IPS-20b (cell line): Measurements from ENCODE around the gene NSMCE4A.
A peak's percentile ranks its signal among the peaks of the same experiment; 100 is the strongest.
"Not testable (repeated sequence)": the region's sequence is repeated elsewhere in the genome, so short reads cannot be mapped to it uniquely, and the experiment has no call there.

ENCODE experiments used
- H3K27ac ChIP-seq: one replicate; pipeline ENCODE4 v1.5.1; 2013; ENCODE audit warnings: low read length
- H3K27me3 ChIP-seq: 2 replicates; pipeline ENCODE4 v1.6.1; 2013; ENCODE audit warnings: mild to moderate bottlenecking, low read length, inconsistent platforms; ENCODE audit not compliant: insufficient read depth
- H3K36me3 ChIP-seq: 2 replicates; pipeline ENCODE4 v1.6.1; 2013; ENCODE audit warnings: low read depth, mild to moderate bottlenecking, inconsistent platforms, low read length, moderate library complexity; ENCODE audit not compliant: insufficient read depth
- H3K4me1 ChIP-seq: 2 replicates; pipeline ENCODE4 v1.6.1; 2013; ENCODE audit warnings: mild to moderate bottlenecking, control low read depth, inconsistent platforms, low read length, moderate library complexity; ENCODE audit not compliant: insufficient read depth
- H3K4me3 ChIP-seq: 2 replicates; pipeline ENCODE4 v1.5.1; 2013; ENCODE audit warnings: mild to moderate bottlenecking, low read length, inconsistent platforms
- H3K9ac ChIP-seq: 2 replicates; pipeline ENCODE4 v1.6.1; 2013; ENCODE audit warnings: low read depth, mild to moderate bottlenecking, inconsistent platforms, low read length, moderate library complexity
- H3K9me3 ChIP-seq: 2 replicates; pipeline ENCODE4 v1.6.1; 2013; ENCODE audit warnings: mild to moderate bottlenecking, low read depth, low read length, inconsistent platforms; ENCODE audit not compliant: insufficient read depth

Gene NSMCE4A

DNA sequence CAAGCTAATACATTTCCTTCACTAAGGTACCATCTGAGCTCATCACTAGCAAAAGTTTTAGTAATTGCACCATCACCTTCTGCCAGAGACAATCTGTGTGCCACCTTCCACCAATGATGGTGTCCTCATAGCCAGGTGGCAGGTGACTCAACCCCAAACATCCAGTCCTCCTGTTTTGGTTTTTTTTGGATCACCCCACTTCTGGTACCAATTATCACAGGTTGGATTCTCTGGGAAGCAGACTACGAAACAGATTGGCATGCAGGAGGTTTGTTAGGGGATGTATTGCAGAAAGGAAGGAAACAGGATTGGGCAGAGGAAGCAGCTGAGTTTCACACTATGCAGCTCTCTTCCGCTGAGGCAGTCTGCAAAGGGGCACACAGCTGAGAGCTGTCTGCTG is 9.4 kb upstream of the NSMCE4A start:
- H3K9me3 ChIP-seq: peaks cover 12% of the 10 kb centered on the region
- H3K36me3 ChIP-seq: no peaks in the 10 kb centered on the region
- no peak overlapping the region for H3K9ac ChIP-seq
- no peak overlapping the region for H3K4me3 ChIP-seq
- no peak overlapping the region for H3K27ac ChIP-seq
- H3K27me3 ChIP-seq: no peaks in the 10 kb centered on the region
- no peaks in the 10 kb centered on the region for H3K4me1 ChIP-seq

DNA sequence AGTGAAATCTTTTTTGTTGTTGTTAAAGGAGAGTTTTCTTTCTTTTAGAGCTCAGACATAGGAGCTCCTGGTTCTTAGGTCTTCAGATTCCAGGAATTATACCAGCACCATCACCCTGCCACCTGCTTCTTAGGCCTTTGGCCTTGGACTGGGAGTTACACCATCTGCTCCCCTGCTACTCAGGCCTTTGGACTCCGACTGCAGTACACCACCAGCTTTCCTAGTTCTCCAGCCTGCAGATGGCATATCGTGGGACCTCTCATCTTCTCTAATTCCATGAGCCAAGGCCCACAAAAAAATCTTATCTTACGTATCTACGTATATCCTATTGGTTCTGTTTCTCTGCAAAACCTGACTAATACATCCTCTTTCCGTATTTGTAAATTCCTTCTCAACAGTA is 8.8 kb upstream of the NSMCE4A start:
- H3K4me1 ChIP-seq: no peaks in the 10 kb centered on the region
- no peak overlapping the region for H3K27ac ChIP-seq
- H3K9ac ChIP-seq: no peak overlapping the region
- no peaks in the 10 kb centered on the region for H3K36me3 ChIP-seq
- no peaks in the 10 kb centered on the region for H3K27me3 ChIP-seq
- no peak overlapping the region for H3K4me3 ChIP-seq
- peaks cover 12% of the 10 kb centered on the region for H3K9me3 ChIP-seq

DNA sequence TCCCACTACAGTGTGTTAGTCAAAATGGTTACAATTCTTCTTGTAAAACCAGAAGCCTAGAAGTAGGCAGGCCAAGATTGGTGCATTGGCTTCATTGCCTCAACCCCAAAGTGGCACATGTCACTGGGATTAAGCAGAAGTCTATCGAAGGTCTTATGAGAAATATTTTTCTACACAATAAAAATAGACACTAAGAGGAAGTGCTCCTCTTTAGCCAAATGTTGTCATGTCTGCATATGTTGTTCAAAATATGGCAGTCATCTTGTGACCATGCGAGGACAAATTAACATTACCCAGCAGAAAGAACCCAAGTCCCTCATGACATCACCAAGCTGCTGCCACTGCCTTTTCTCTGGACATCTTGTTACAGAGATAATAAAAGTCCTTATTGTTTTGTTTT is 6.3 kb upstream of the NSMCE4A start:
- H3K27ac ChIP-seq: no peak overlapping the region
- H3K4me3 ChIP-seq: no peak overlapping the region
- no peaks in the 10 kb centered on the region for H3K4me1 ChIP-seq
- no peaks in the 10 kb centered on the region for H3K36me3 ChIP-seq
- H3K9me3 ChIP-seq: peaks cover 21% of the 10 kb centered on the region
- no peaks in the 10 kb centered on the region for H3K27me3 ChIP-seq
- no peak overlapping the region for H3K9ac ChIP-seq

DNA sequence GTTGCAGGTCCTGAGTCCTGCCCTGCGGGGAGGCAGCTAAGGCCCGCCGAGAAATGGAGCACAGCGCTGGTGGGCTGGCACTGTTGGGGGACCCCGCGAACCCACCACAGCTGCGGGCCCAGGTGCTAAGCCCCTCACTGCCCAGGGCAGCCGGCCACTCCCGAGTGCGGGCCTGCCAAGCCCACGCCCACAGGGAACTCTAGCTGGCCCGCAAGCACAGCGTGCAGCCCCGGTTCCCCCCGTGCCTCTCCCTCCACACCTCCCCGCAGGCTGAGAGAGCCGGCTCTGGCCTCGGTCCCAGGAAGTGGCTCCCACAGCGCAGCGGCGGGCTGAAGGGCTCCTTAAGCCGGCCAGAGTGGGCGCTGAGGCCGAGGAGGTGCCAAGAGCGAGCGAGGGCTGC is 3.5 kb upstream of the NSMCE4A start:
- Histone ChIP-seq H3K4me1 (peaks cover 4% of the 10 kb centered on the region; the same call in 1 of the 2 replicates), H3K36me3 (no peaks in the 10 kb centered on the region), H3K9ac (no peak overlapping the region), H3K9me3 (peaks cover 20% of the 10 kb centered on the region), H3K27ac (no peak overlapping the region), H3K27me3 (no peaks in the 10 kb centered on the region), H3K4me3 (no peak overlapping the region)

DNA sequence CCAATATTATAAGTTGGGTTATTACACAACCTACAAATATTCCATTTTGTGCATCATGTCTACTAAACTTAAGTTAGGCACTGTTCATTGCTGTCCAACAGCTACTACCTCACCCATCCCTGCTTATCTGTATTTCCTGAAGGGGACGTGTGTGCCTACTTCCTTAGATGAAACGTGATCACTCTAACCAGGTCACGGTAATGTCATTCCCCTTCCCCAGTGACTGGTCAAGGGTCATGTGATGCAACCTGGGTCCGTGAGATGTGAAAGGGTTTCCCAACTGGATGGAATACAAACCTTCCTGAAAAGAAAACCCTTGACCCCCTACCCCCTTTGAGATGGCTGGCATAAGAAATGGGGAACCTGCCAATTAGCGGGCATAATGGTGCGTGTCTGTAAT is 1.6 kb upstream of the NSMCE4A start:
- Histone ChIP-seq H3K4me3 (no peak overlapping the region), H3K9me3 (peaks cover 20% of the 10 kb centered on the region)

DNA sequence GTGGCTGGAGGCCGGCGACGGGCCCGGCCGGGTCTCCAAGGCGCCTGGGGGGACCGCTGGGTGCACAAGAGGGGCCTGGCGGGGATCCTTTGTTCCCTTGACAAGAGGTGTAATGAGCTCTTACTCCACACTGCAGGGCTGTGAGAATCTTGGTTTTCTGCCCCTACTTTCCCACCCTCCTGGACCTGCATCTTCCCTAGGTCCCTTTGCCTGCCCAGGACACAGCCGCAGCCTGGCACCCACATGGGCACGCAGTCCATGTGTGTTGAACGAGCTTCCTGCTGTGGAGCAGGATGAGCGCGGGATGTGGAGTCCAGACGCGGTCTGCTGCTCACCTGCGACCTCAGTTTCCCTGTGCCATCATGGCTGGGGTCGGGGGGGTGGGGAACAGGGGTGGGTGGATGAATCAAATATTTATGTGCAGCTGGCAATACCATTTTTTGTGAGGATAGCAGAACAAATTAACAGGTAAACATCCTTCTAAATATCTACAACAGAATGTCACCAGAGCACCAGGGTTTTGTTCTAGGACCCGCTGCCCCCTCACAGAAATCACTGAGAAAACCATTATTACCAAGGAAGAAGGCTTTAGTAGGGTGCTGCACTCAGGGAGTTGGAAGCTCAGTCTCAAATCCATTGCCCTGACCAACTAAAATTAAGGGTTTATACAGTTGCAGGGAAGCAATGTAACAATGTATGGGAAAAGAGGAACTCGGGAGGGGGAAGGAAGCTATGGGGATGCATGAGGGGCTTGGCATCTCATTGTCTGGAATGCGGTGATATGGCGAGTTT is 474 bp upstream of the NSMCE4A start:
- H3K4me3 ChIP-seq: peak overlapping the region; percentile 95

More for the DNA sequence above, 1.6 kb upstream of the NSMCE4A start:
- Histone ChIP-seq H3K9ac (no peak overlapping the region), H3K36me3 (peaks cover 10% of the 10 kb centered on the region), H3K4me1 (peaks cover 6% of the 10 kb centered on the region; the same call in 1 of the 2 replicates), H3K27me3 (no peaks in the 10 kb centered on the region), H3K27ac (no peak overlapping the region)

DNA sequence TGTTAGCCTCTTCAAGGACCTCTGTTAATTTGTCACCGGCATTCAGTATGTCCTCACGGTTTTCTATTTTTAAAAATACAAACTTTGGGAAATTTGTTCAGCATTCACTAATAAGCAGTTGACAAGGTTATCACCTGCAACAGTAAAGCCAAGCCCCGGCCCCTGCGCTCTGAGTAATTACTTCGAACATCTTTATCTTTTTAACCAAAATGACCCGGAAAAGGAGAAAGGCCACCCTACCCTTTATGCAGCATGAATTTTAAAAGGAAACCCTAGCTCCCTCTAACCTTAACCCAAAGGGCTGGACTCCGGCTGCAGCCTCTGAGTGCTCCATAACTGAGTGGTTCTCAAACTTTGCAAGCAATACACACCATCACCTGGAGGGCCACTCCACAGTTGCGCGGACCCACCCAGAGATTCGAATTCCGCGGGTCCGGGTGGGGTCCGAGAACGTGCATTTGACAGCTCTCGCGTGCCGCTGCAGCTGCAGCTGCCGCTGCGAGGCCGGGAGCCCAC is 940 bp downstream of the NSMCE4A start:
- H3K9me3 ChIP-seq: peaks cover 20% of the 10 kb centered on the region
- no peaks in the 10 kb centered on the region for H3K27me3 ChIP-seq
- H3K4me3 ChIP-seq: peak overlapping the region; percentile 95
- H3K36me3 ChIP-seq: peaks cover 33% of the 10 kb centered on the region
- peak overlapping the region; percentile 95; the same call in 1 of the 2 replicates for H3K9ac ChIP-seq
- H3K27ac ChIP-seq: peak overlapping the region; percentile 56
- peaks cover 6% of the 10 kb centered on the region; the same call in 1 of the 2 replicates for H3K4me1 ChIP-seq

More for the DNA sequence above, 474 bp upstream of the NSMCE4A start:
- Histone ChIP-seq H3K27me3 (no peaks in the 10 kb centered on the region), H3K27ac (no peak overlapping the region), H3K4me1 (peaks cover 6% of the 10 kb centered on the region; the same call in 1 of the 2 replicates), H3K9me3 (peaks cover 20% of the 10 kb centered on the region), H3K36me3 (peaks cover 18% of the 10 kb centered on the region), H3K9ac (peak overlapping the region; percentile 95; the same call in 1 of the 2 replicates)

DNA sequence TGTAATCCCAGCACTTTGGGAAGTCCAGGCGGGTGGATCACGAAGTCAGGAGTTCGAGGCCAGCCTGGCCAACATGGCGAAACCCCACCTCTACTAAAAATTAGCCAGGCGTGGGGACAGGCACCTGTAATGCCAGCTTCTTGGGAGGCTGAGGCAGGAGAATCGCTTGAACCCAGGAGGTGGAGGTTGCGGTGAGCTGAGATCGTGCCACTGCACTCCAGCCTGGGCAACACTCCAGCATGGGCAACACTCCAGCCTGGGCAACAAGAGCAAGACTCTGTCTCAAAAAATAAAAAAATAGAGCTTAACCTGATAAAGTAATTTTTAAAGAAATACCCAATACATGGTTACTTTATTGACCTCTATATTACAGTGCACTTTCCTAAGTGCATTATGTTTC is 5.9 kb downstream of the NSMCE4A start:
- not testable (repeated sequence) for H3K9ac ChIP-seq, H3K4me3 ChIP-seq, H3K4me1 ChIP-seq, H3K27ac ChIP-seq, H3K27me3 ChIP-seq, H3K9me3 ChIP-seq
- peaks cover 78% of the 10 kb centered on the region for H3K36me3 ChIP-seq

DNA sequence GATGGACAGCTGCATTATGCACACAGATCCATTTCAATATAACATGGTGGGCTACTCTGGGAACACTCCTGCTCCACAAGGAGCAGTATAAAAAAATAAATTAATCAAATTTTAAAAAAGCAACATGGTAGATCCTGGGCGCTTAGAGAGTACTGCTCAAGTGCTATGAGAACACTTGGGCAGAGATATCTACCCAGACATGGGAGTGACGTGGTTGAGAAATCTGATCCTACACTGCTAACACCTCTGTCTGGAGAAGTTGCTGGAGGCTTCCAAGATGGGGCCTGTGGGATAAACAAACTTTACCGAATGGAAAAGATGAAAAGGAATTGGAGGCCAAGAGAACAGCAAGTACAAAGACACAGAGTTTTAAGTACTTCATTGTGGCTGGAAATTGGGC is 9.0 kb downstream of the NSMCE4A start:
- no peaks in the 10 kb centered on the region for H3K4me1 ChIP-seq
- H3K9me3 ChIP-seq: no peaks in the 10 kb centered on the region
- no peak overlapping the region for H3K9ac ChIP-seq
- H3K27me3 ChIP-seq: no peaks in the 10 kb centered on the region
- H3K36me3 ChIP-seq: peaks cover 81% of the 10 kb centered on the region
- no peak overlapping the region for H3K27ac ChIP-seq
- no peak overlapping the region for H3K4me3 ChIP-seq

DNA sequence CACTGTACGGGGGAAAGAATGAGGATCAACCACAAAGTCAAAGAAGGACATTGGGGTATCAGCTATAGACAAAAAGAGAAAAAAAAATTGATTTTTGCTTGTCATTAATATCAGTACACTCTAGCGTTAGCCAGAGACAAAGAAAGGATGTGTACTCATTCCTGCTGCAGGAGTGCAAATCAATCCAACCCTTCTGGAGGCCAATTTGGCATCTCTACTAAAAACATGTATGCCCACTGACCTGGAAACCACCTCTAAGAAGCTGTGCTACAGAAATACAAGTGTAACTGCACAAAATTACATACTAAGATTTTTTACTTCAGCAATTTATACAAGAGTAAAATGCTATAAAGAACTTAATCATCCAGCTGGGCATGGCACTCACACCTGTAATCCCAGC is 13.6 kb downstream of the NSMCE4A start:
- peaks cover 66% of the 10 kb centered on the region for H3K36me3 ChIP-seq
- H3K27ac ChIP-seq: no peak overlapping the region
- no peak overlapping the region for H3K9ac ChIP-seq

DNA sequence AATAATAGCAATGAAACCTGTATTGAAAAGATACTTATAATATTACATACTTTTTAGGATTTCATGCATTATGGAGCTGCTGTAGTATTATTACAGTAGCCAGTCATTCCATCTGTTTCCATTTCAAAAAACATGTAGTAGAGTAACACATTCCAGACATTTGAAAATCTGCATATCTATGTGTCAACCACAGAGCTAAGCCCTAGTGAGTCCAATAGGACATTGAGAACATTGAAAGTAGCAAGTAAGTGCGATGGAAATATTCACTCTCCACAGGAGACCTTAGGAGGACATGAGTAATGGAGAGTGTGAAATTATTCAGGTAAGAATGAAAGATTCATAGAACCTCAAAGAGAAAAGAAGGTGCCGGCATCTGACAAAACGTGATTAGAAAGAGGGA is 15.3 kb downstream of the NSMCE4A start:
- no peaks in the 10 kb centered on the region for H3K9me3 ChIP-seq

More for the DNA sequence above, 13.6 kb downstream of the NSMCE4A start:
- H3K4me3 ChIP-seq: no peak overlapping the region
- H3K27me3 ChIP-seq: no peaks in the 10 kb centered on the region
- H3K4me1 ChIP-seq: peaks cover 17% of the 10 kb centered on the region
- H3K9me3 ChIP-seq: no peaks in the 10 kb centered on the region

More for the DNA sequence above, 15.3 kb downstream of the NSMCE4A start:
- H3K4me3 ChIP-seq: no peak overlapping the region
- no peak overlapping the region for H3K9ac ChIP-seq
- no peaks in the 10 kb centered on the region for H3K27me3 ChIP-seq
- no peak overlapping the region for H3K27ac ChIP-seq
- H3K36me3 ChIP-seq: peaks cover 55% of the 10 kb centered on the region
- H3K4me1 ChIP-seq: peaks cover 17% of the 10 kb centered on the region
